H7 (cell line): ENCODE results near the gene ADI1. TPM values are rescaled to one million over a fixed set of nuclear protein-coding genes. Genes with fewer than 3 reads are reported as not detected.
A peak's percentile ranks its signal among the peaks of the same experiment; 100 is the strongest.

ENCODE experiments used
- DNase-seq: peaks from one replicate; pipeline ENCODE4 v3.0.0; 2012
- H3K27me3 ChIP-seq: 2 replicates; pipeline ENCODE4 v1.6.0; 2011; ENCODE audit warnings: mild to moderate bottlenecking, low read length; ENCODE audit not compliant: control insufficient read depth, insufficient read depth
- H3K36me3 ChIP-seq: replicated peaks from 2 replicates; pipeline ENCODE4 v1.5.1; 2011; ENCODE audit warnings: low read length; ENCODE audit not compliant: control insufficient read depth, insufficient read depth
- H3K4me3 ChIP-seq: 2 replicates; pipeline ENCODE4 v1.5.1; 2011; ENCODE audit warnings: low read depth, mild to moderate bottlenecking, control low read depth, low read length, moderate library complexity; ENCODE audit not compliant: insufficient read depth
- total RNA-seq: library from RNA; depleted of rRNA; stranded (reverse); fragments of >200 nt; shearing (Covaris generic); gene quantifications from 2 replicates; pipeline ENCODE4 v1.2.3, GENCODE V29; 2014

The ADI1 gene
- total RNA-seq, 1 experiment from 2014 or later: 21.0 TPM

GRCh38 chr2:3536682-3537632 lies 17.6 kb upstream of the ADI1 start:
- peak; percentile 89 for DNase-seq
- H3K36me3 ChIP-seq: peaks cover 2% of the 10 kb centered on the region
- no peaks in the 10 kb centered on the region for H3K27me3 ChIP-seq
- peak overlapping the region; percentile 21; the same call in 1 of the 2 replicates for H3K4me3 ChIP-seq

DNA sequence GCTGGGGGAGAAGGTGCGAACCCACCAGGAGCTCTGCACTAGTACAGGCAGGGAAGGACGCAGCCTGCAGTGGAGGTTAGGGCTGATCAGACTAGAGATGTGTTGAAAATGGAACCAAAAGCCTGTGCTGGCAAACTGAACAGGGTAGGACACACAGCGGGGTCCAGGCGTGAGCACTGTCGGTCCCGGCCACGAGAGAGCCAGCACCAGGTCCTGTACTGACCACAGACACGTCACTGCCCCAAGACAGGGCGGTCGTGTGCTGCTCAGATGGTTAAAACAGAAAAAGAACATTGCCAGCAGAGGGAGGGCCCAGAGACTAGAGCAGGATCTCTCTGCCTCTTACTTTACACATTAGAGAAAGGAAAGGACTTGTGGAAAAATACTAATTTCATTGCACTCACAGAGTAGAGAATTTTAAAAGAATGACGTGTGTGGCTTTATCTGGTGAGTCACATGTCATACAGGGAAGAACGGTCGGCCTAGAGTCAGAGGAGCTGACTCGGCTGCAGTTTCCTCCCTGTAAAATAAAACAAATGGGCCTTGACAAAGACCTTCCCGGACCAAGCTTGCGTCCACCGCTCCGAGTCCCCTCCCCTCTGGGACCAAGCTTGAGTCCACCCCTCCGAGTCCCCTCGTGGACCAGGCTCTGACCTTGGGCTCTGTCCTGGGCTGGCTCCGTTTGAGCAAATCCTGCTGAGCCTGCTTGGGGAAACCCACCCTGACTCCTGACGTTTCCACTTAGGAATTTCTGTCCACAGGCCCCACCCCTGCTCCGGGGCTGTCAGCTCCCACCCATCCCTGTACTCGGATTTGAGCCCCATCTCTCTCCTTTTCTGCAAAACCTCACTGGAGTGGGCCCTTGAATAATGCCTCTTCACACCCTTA lies 16.7 kb upstream of the ADI1 start:
- no peaks in the 10 kb centered on the region; the same call in 1 of the 2 replicates for H3K36me3 ChIP-seq
- H3K27me3 ChIP-seq: no peaks in the 10 kb centered on the region
- DNase-seq: peak; percentile 46
- H3K4me3 ChIP-seq: peak overlapping the region; percentile 21

DNA sequence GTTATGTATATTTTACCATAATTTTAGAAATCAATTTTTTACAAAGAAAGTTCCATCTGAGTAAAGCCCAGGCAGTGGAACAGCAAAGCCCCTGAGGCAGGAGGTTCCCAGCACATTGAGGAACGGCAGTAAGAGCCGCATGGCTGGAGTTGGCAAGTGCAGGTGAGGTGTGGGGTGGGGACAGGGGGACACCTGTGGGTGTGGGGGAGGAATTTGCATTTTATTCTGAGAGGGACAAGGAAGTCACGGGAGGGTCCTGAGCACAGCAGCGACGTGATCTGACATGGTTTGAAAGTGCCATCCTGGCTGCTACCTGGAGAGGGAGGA lies 16.1 kb upstream of the ADI1 start:
- Histone ChIP-seq H3K4me3 (no peak overlapping the region), H3K27me3 (no peaks in the 10 kb centered on the region), H3K36me3 (no peaks in the 10 kb centered on the region; the same call in 1 of the 2 replicates)
- DNase-seq: no peak

- H3K36me3 ChIP-seq: no peaks in the 10 kb centered on the region; the same call in 1 of the 2 replicates
- no peak overlapping the region for H3K4me3 ChIP-seq
- no peaks in the 10 kb centered on the region for H3K27me3 ChIP-seq
- no peak for DNase-seq
These were observed 15.0 kb upstream of the ADI1 start for GRCh38 chr2:3534251-3534814.

- peak; percentile 65 for DNase-seq
- H3K36me3 ChIP-seq: no peaks in the 10 kb centered on the region; the same call in 1 of the 2 replicates
- no peaks in the 10 kb centered on the region for H3K27me3 ChIP-seq
- H3K4me3 ChIP-seq: no peak overlapping the region
These were observed 14.5 kb upstream of the ADI1 start for GRCh38 chr2:3533836-3534235.

DNA sequence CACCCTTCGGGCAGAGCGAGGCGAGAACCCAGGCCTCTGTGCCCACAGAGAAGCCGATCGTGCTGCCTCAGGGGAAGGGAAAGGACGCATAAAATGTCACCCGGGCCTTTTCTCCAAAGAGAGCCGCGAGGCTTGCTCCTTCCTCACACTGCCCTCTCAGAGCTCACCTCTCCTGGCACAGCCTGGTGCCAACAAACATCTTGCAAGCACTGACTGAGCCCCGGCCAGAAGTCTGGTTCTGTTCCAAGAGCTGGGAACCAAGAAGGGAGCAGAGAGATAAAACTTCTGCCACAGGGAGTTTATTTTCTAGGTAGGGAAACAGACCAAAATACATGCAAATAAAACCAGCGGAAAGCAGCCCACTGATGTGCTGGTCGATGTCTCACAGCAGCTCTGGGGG lies 13.6 kb upstream of the ADI1 start:
- Histone ChIP-seq H3K36me3 (no peaks in the 10 kb centered on the region; the same call in 1 of the 2 replicates), H3K27me3 (no peaks in the 10 kb centered on the region), H3K4me3 (no peak overlapping the region)
- no peak for DNase-seq

DNA sequence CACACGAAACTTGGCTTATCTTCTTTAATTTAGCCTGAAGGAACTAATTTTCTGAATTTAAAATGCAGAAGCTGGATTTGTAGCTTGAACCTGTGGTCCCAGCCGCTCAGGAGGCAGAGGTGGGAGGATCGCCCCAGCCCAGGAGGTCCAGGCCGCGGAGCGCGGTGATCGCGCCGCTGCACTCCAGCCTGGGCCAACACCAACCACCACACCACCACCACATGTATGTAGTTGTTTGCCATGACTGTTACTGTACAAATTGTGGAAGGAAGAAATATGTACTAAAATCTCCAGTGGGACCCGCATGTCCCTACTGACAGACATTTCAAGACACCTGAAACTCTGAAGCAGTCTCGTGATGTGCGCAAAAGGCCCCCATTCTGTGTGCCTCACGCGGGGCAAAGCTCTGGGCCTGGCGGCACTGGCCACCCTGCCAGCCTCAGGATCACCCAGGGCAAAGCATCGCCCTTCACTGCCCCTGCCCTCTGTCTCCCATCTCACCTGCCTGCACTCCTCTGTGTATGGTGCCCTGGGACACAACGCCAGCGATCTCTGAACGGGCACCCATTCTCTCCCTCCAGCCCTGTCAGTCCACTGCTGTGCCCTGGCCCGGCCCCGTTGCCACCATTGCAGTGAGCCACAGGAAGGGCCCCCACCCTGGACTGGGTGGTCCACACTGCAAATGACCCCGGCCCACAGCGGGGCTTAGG lies 10.1 kb upstream of the ADI1 start:
- H3K36me3 ChIP-seq: no peaks in the 10 kb centered on the region; the same call in 1 of the 2 replicates
- no peak for DNase-seq
- no peak overlapping the region for H3K4me3 ChIP-seq
- H3K27me3 ChIP-seq: no peaks in the 10 kb centered on the region; the same call in 1 of the 2 replicates

DNA sequence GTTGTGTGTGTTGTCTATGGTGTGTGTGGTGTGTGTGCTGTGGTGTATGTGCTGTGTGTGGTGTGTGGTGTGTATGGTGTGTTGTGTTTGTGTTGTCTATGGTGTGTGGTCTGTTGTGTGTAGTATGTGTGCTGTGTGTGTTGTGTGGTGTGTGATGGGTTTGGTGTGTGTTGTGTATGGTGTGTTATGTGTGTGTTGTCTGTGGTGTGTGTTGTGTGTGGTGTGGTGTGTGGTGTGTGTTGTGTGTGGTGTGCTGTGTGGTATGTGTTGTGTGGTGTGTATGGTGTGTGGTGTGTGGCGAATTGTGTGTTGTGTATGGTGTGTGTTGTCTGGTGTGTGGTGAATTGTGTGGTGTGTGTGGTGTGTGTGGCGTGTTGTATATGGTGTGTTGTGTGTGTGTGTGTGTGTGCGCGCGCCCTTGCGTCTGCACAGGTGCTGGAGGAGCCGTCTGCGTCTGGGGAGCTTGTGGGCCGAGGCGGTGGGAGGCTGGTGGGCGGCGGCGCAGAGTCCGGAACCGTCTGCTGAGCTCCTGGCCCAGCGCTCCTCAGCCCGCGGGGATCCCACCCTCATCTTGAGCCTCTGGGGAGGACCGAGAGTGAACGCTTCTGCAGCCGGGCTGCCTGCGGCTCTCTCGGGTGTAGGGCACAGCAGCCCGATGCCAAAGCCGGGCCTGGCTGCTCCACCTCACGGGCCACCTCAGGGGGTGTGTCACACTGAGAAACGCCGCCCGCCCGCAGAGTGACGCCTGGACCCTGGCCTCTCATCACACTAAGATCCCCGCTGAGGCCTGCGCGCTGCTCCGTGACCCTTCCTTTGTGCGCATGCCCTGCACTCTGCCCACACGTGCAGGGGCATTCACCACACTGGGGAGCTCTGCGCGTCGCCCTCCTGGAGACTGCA lies 8.8 kb upstream of the ADI1 start:
- peak; percentile 69 for DNase-seq
- Histone ChIP-seq H3K4me3 (no peak overlapping the region), H3K36me3 (no peaks in the 10 kb centered on the region; the same call in 1 of the 2 replicates), H3K27me3 (no peaks in the 10 kb centered on the region; the same call in 1 of the 2 replicates)

- no peaks in the 10 kb centered on the region for H3K36me3 ChIP-seq
- H3K4me3 ChIP-seq: no peak overlapping the region
- DNase-seq: peak; percentile 47
- H3K27me3 ChIP-seq: no peaks in the 10 kb centered on the region; the same call in 1 of the 2 replicates
These were observed 7.5 kb upstream of the ADI1 start for GRCh38 chr2:3526871-3527270.

- Histone ChIP-seq H3K4me3 (no peak overlapping the region), H3K27me3 (no peaks in the 10 kb centered on the region; the same call in 1 of the 2 replicates), H3K36me3 (no peaks in the 10 kb centered on the region)
- DNase-seq: no peak
These were observed 4.3 kb upstream of the ADI1 start for GRCh38 chr2:3523551-3524041.

DNA sequence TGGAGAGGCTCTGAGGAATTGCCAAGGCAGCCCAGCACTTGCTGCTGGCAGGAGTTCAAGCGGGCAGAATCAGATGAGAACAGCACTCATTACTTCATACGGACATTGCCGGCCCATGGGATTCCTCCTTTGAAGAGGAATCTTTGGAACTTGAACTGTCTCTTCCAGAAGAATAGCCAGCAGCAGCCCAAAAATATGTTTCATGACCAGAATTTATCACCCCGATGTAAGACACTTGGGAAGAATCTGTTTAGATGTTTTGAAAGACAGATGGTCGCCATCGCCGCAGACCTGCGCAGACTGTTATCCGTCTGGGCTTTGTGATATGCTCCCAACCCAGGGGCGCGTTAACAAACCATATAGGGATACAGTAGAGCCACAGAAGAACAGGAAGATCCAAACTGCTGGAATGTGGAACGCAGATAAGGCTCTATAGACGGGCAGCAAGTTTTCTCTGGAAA lies 3.7 kb upstream of the ADI1 start:
- H3K27me3 ChIP-seq: no peaks in the 10 kb centered on the region; the same call in 1 of the 2 replicates
- H3K36me3 ChIP-seq: no peaks in the 10 kb centered on the region
- no peak overlapping the region for H3K4me3 ChIP-seq
- no peak for DNase-seq

DNA sequence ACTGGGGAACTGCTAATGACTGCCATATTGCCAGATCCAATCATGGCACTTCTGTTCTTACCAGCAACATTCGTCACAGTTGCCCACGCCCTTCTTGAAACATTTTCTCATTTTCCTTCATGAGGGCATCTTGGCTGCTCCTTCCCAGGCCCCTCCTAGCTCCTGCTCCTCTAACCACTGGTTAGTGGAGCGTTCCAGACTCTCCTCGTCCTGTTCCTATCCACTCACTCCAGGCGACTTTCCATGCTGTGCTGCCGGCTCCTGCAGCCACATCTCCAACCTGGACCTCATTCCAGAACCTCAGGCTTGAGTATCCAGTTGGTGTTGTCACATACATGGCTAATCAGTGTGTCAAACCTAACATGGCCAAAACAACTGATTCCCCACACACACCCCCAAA lies 1.3 kb upstream of the ADI1 start:
- Histone ChIP-seq H3K27me3 (no peaks in the 10 kb centered on the region; the same call in 1 of the 2 replicates), H3K4me3 (no peak overlapping the region), H3K36me3 (no peaks in the 10 kb centered on the region)
- no peak for DNase-seq
